ENCODE measurements around the gene MYLK3. TPM values are rescaled to one million over a fixed set of nuclear protein-coding genes. Genes with fewer than 3 reads are reported as not detected.
A peak's percentile ranks its signal among the peaks of the same experiment; 100 is the strongest.
"Not testable (repeated sequence)": the region's sequence is repeated elsewhere in the genome, so short reads cannot be mapped to it uniquely, and the experiment has no call there.

Gene MYLK3
- total RNA-seq, 1 donor from 2014 or later: 0.49 TPM

DNA sequence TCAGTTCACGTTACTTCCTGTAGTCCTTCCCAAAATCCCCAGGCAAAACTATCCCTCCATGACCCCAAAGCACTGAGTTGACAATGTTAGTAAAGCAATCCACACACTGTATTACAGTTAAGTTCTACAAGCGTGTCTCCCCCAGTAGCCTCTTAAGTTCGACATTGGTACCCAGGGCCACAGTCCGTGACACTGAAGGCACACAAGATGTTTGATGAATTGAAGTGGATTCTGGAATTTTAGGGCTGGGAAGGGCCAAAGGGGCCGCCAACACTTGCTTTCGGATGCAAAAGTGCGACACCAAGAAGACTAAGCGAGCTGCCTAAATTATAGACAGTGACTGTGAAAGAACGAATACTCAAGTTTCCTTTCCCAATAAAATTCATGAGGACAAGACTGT, 60.7 kb downstream of the MYLK3 start:
- Mint-ChIP-seq H3K4me3 (ENCODE audit: unreplicated experiment) (no peak overlapping the region), H3K4me1 (ENCODE audit: low read depth, unreplicated experiment) (peaks cover 33% of the 10 kb centered on the region), H3K27ac (ENCODE audit: unreplicated experiment) (no peak overlapping the region), H3K27me3 (ENCODE audit: unreplicated experiment) (peaks cover 8% of the 10 kb centered on the region), H3K9me3 (ENCODE audit: unreplicated experiment) (peaks cover 10% of the 10 kb centered on the region), H3K36me3 (ENCODE audit: unreplicated experiment) (no peaks in the 10 kb centered on the region)
- no peak for DNase-seq
- TF ChIP-seq, protein P1, sequence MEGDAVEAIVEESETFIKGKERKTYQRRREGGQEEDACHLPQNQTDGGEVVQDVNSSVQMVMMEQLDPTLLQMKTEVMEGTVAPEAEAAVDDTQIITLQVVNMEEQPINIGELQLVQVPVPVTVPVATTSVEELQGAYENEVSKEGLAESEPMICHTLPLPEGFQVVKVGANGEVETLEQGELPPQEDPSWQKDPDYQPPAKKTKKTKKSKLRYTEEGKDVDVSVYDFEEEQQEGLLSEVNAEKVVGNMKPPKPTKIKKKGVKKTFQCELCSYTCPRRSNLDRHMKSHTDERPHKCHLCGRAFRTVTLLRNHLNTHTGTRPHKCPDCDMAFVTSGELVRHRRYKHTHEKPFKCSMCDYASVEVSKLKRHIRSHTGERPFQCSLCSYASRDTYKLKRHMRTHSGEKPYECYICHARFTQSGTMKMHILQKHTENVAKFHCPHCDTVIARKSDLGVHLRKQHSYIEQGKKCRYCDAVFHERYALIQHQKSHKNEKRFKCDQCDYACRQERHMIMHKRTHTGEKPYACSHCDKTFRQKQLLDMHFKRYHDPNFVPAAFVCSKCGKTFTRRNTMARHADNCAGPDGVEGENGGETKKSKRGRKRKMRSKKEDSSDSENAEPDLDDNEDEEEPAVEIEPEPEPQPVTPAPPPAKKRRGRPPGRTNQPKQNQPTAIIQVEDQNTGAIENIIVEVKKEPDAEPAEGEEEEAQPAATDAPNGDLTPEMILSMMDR (IDR thresholded peaks at IDR 0.05; ENCODE audit: partially characterized antibody, unreplicated experiment): peak; percentile 18

DNA sequence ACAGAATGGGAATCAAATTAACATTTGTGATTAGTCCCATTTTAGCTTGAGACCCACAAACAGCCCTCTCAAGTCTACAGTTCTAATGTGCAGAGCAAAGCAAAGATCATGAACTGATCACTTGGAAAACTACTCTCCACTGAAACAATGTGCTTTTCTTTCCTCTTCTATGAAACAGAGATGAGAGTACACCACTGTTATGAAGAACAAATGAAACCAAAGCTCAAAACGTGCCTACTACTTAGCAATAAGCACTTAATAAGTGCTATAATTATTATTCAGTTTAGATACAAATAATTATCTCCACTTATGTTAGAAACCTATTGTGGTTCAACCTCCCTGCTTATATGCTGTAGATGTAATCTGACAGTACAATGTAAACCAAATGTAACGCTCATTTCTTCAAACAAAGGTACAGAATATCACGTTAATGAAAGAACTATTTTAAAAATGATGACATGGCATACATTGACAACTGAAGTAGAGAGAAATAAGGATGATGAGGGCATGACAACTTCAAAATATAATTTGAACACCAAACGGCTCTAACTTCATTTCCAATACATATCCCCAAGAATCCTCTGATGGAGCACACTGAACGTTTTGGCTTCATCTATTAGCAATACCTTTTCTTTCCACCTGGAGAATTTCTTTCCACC, 61.2 kb downstream of the MYLK3 start:
- Mint-ChIP-seq H3K4me1 (ENCODE audit: low read depth, unreplicated experiment) (peaks cover 37% of the 10 kb centered on the region), H3K9me3 (ENCODE audit: unreplicated experiment) (peaks cover 9% of the 10 kb centered on the region), H3K27me3 (ENCODE audit: unreplicated experiment) (peaks cover 8% of the 10 kb centered on the region), H3K27ac (ENCODE audit: unreplicated experiment) (no peak overlapping the region), H3K4me3 (ENCODE audit: unreplicated experiment) (peak overlapping the region; percentile 66), H3K36me3 (ENCODE audit: unreplicated experiment) (no peaks in the 10 kb centered on the region)
- no peak for DNase-seq
- TF ChIP-seq, protein P1 (IDR thresholded peaks at IDR 0.05; ENCODE audit: partially characterized antibody, unreplicated experiment): peak; percentile 31

DNA sequence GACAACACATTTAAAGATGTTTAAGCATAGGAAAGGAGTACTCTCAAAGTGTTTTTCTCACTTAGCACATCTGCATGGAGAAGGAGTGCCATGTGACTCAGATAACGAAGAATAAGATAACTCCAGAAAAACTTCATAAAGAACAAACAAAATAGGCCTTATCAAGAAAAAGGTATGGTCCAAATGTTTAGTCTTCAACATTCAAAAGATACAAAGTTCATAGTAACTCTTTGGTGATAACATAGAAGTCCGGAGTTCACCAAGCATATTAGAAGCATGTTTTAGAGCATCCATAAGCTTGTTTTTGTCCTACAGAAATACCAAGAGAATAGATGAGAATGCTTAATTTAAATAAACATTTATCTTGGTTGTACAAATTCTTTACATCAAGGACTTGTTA, 66.3 kb downstream of the MYLK3 start:
- DNase-seq; H3K27ac Mint-ChIP-seq (ENCODE audit: unreplicated experiment); H3K27me3 Mint-ChIP-seq (ENCODE audit: unreplicated experiment); H3K4me3 Mint-ChIP-seq (ENCODE audit: unreplicated experiment); H3K9me3 Mint-ChIP-seq (ENCODE audit: unreplicated experiment); H3K36me3 Mint-ChIP-seq (ENCODE audit: unreplicated experiment): not testable (repeated sequence)
- peaks cover 22% of the 10 kb centered on the region for H3K4me1 Mint-ChIP-seq (ENCODE audit: low read depth, unreplicated experiment)

DNA sequence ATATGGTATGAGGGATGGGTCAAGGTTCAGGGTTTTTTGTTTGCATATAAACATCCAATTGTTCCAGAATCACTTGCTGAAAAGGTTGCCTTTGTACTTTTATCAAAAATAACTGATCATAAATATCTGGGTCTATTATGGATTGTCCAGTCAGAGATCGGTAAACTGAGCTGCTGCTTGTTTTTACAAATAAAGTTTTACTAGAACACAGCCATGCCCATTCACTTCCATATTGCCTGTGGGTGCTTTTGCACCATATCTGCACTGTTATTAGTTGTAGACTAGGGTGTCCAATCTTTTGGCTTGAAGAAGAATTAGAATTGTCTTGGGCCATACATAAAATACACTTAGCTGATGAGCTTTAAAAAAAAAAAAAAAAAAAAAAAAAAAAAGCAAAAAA, 70.2 kb downstream of the MYLK3 start:
- H3K27me3 Mint-ChIP-seq (ENCODE audit: unreplicated experiment); H3K36me3 Mint-ChIP-seq (ENCODE audit: unreplicated experiment); H3K4me1 Mint-ChIP-seq (ENCODE audit: low read depth, unreplicated experiment); H3K9me3 Mint-ChIP-seq (ENCODE audit: unreplicated experiment); DNase-seq; H3K27ac Mint-ChIP-seq (ENCODE audit: unreplicated experiment); H3K4me3 Mint-ChIP-seq (ENCODE audit: unreplicated experiment): not testable (repeated sequence)

DNA sequence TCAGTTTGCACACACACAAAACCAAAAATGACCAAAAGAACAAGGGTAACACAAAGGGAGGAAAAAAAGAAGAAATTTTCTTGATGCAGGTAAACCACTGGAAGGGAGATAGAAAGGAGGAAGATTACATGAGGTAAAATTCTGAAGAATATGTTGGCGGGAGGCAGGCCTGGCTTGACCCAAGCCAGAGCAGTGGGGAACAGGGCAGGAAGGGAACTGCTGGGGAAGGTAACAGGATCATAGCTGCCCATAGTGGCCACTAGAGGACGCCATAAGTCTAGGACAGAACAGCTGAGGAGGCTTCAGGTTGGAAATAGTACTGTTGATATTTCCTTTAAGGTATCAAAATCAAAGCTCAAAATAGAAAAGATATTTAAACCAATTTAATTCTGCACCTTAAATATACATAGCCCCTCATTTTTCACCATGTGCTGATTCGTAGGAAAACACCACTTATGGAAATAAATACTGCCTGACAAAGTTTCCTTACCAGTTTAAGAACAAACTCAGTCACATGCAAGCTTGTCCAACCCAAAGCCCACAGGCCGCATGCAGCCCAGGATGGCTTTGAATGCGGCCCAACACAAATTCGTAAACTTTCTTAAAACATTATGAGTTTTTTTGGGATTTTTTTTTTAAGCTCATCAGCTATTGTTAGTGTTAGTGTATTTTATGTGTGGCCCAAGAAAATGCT, 74.7 kb downstream of the MYLK3 start:
- peak; percentile 60 for DNase-seq
- no peak overlapping the region for H3K27ac Mint-ChIP-seq (ENCODE audit: unreplicated experiment)
- no peaks in the 10 kb centered on the region for H3K4me1 Mint-ChIP-seq (ENCODE audit: low read depth, unreplicated experiment)
- H3K27me3 Mint-ChIP-seq (ENCODE audit: unreplicated experiment): no peaks in the 10 kb centered on the region
- TF ChIP-seq, protein P1 (IDR thresholded peaks at IDR 0.05; ENCODE audit: partially characterized antibody, unreplicated experiment): peak; percentile 86
- H3K36me3 Mint-ChIP-seq (ENCODE audit: unreplicated experiment): no peaks in the 10 kb centered on the region
- H3K9me3 Mint-ChIP-seq (ENCODE audit: unreplicated experiment): no peaks in the 10 kb centered on the region
- no peak overlapping the region for H3K4me3 Mint-ChIP-seq (ENCODE audit: unreplicated experiment)

DNA sequence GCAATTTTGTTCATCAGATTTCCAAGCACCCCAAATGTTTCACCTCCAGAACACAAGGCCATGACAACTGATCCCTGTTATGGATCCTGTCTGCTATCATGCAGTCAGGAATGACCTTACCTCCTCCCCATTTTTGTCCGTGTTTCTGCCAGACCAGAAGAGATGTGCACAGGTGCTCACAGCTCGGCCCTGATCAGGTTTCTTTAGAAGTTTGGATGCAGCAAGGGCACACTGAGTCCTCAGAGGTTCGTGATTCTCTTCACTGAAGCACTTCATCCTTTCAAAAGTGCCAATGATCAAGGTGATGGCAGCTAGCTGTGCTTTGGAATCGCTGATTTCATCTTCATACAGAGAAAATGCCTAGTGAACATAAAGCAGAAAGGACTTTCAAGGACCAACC, 86.0 kb downstream of the MYLK3 start:
- no peaks in the 10 kb centered on the region for H3K4me1 Mint-ChIP-seq (ENCODE audit: low read depth, unreplicated experiment)
- DNase-seq: no peak
- TF ChIP-seq, protein P1 (IDR thresholded peaks at IDR 0.05; ENCODE audit: partially characterized antibody, unreplicated experiment): no peak
- H3K9me3 Mint-ChIP-seq (ENCODE audit: unreplicated experiment): peaks cover 2% of the 10 kb centered on the region
- H3K27me3 Mint-ChIP-seq (ENCODE audit: unreplicated experiment): no peaks in the 10 kb centered on the region
- no peak overlapping the region for H3K4me3 Mint-ChIP-seq (ENCODE audit: unreplicated experiment)
- no peak overlapping the region for H3K27ac Mint-ChIP-seq (ENCODE audit: unreplicated experiment)
- H3K36me3 Mint-ChIP-seq (ENCODE audit: unreplicated experiment): no peaks in the 10 kb centered on the region
